Adrenal gland (tissue), 5 donors: ENCODE results near the gene RGS14.
"Not testable (repeated sequence)": the region's sequence is repeated elsewhere in the genome, so short reads cannot be mapped to it uniquely, and the experiment has no call there.

Source experiments
- CTCF ChIP-seq, 6 experiments: fragments of 450-650 bp in 4 of 6; fragments of 200-600 bp in 2 of 6; sonication (generic) in 1 of 6; IDR thresholded peaks; 1 replicate in 5 of 6; 2 replicates in 1 of 6; pipeline versions ENCODE4 v1.5.1 to v1.8.0; 2016 to 2021; ENCODE audit warnings: antibody characterized with exemption in 6 of 6, mild to moderate bottlenecking in 2 of 6, moderate library complexity in 1 of 6
- POLR2A ChIP-seq, 2 donors: fragments of 450-650 bp; IDR thresholded peaks; one replicate each; pipeline ENCODE4 v1.6.1; 2017; ENCODE audit warnings: antibody characterized with exemption in 2 of 2, mild to moderate bottlenecking in 2 of 2, moderate library complexity in 1 of 2
- donor health status: DM: no; HTN: no; CAD: no.

- TF ChIP-seq CTCF, POLR2A (IDR thresholded peaks at IDR 0.05): not testable (repeated sequence)
Observed at GRCh38 chr5:177420472-177420871, 62.7 kb downstream of the RGS14 start.
